PC-9 (cell line): ENCODE measurements around the gene FAM78B. TPM values are rescaled to one million over a fixed set of nuclear protein-coding genes. Genes with fewer than 3 reads are reported as not detected.

Experiments
- BruUV-seq: library from RNA; stranded (reverse); fragments of 400-500 nt; replicated peaks from 2 replicates; lab custom pipeline; 2021; lab: Mats Ljungman, UMichigan
- CTCF ChIA-PET: fragments of 300-600 bp; sonication (Branson Sonifier 250); formaldehyde crosslinking; loops from one replicate; lab custom pipeline; 2022; ENCODE audit warnings: antibody characterized with exemption; lab: Charles Lee
- POLR2A ChIA-PET: fragments of 300-600 bp; sonication (Branson Sonifier 250); formaldehyde crosslinking; loops from one replicate; lab custom pipeline; 2022; ENCODE audit warnings: antibody characterized with exemption; ENCODE audit not compliant: unreplicated experiment; lab: Charles Lee
- DNase-seq, 2 experiments: peaks; one replicate each; pipeline versions ENCODE4 v3.0.0 to v3.0.0-alpha.2; 2015 to 2022; ENCODE audit warnings: mixed read lengths in 1 of 2
- H2AFZ ChIP-seq: fragments of 200-600 bp; sonication (generic); 2 replicates; pipeline ENCODE4 v1.8.1; 2017; ENCODE audit warnings: antibody characterized with exemption
- H3F3A ChIP-seq: fragments of 200-600 bp; sonication (generic); 2 replicates; pipeline ENCODE4 v1.8.1; 2017; ENCODE audit warnings: antibody characterized with exemption, mild to moderate bottlenecking, low read depth; ENCODE audit not compliant: insufficient read depth
- H3K27ac ChIP-seq: fragments of 200-600 bp; sonication (generic); 2 replicates; pipeline ENCODE4 v1.6.1; 2016; ENCODE audit warnings: mixed run types
- H3K27me3 ChIP-seq: fragments of 200-600 bp; sonication (generic); 2 replicates; pipeline ENCODE4 v1.6.1; 2016; ENCODE audit warnings: low read depth, mixed run types; ENCODE audit not compliant: insufficient read depth
- H3K36me3 ChIP-seq: fragments of 200-600 bp; sonication (generic); 2 replicates; pipeline ENCODE4 v1.6.1; 2016; ENCODE audit warnings: low read depth, mixed run types
- H3K4me1 ChIP-seq: fragments of 200-600 bp; sonication (generic); replicated peaks from 2 replicates; pipeline ENCODE4 v1.6.1; 2016; ENCODE audit warnings: mixed run types; ENCODE audit not compliant: insufficient read depth
- H3K4me2 ChIP-seq: fragments of 200-600 bp; sonication (generic); 2 replicates; pipeline ENCODE4 v1.6.1; 2017; ENCODE audit warnings: mixed run types
- H3K4me3 ChIP-seq: fragments of 200-600 bp; sonication (generic); 2 replicates; pipeline ENCODE4 v1.6.1; 2016; ENCODE audit warnings: mixed run types
- H3K79me2 ChIP-seq: fragments of 200-600 bp; sonication (generic); 2 replicates; pipeline ENCODE4 v1.6.1; 2017; ENCODE audit warnings: low read depth, mixed run types
- H3K9me2 ChIP-seq: fragments of 200-600 bp; sonication (generic); 2 replicates; pipeline ENCODE4 v1.8.1; 2017; ENCODE audit warnings: mild to moderate bottlenecking; ENCODE audit not compliant: insufficient read depth
- H3K9me3 ChIP-seq: fragments of 200-600 bp; sonication (generic); 2 replicates; pipeline ENCODE4 v1.8.1; 2016; ENCODE audit warnings: low read depth; ENCODE audit not compliant: insufficient read depth
- H4K20me1 ChIP-seq: fragments of 200-600 bp; sonication (generic); 2 replicates; pipeline ENCODE4 v1.8.1; 2017; ENCODE audit not compliant: insufficient read depth
- EZH2 ChIP-seq: fragments of 200-600 bp; sonication (generic); IDR thresholded peaks from 2 replicates; pipeline ENCODE4 v1.8.0; 2017; ENCODE audit warnings: antibody characterized with exemption, low read depth
- intact Hi-C: fragments of 100-400 bp; cut with micrococcal nuclease; formaldehyde crosslinking; loops from one replicate; pipeline ENCODE4 v1.10.0; 2022; ENCODE audit not compliant: unreplicated experiment
- total RNA-seq: library from RNA; stranded (reverse); gene quantifications from 2 replicates; pipeline ENCODE4 v1.2.3, GENCODE V29; 2021
- TF ChIP-seq, protein P1 (sequence below): fragments of 200-600 bp; sonication (generic); conservative IDR thresholded peaks from 2 replicates; pipeline ENCODE4 v1.6.1; 2017; ENCODE audit warnings: mixed run types, antibody characterized with exemption, mild to moderate bottlenecking, moderate library complexity

The FAM78B gene
- total RNA-seq, 1 experiment from 2014 or later = not detected

DNA sequence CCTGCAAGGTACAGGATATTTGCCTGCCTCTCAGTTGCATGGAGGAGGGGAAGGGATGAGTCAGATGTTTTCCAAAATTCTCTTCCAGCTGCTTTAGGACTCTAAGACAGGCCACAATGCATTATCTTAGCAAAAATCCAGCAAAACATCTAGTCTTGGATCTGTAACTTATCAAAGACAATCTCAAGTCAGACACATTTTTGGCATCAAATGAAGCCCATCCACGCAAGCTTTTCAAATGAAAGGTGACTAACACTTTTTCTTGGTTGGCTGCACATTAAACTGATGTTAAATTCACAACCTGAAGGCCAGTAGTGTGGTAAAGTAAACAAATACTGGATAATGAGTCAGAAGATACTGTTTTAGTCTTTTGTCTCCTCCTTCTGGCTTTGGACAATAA, 21.3 kb downstream of the FAM78B start:
- H3K27me3 ChIP-seq = peaks cover 4% of the 10 kb centered on the region; the same call in 1 of the 2 replicates

DNA sequence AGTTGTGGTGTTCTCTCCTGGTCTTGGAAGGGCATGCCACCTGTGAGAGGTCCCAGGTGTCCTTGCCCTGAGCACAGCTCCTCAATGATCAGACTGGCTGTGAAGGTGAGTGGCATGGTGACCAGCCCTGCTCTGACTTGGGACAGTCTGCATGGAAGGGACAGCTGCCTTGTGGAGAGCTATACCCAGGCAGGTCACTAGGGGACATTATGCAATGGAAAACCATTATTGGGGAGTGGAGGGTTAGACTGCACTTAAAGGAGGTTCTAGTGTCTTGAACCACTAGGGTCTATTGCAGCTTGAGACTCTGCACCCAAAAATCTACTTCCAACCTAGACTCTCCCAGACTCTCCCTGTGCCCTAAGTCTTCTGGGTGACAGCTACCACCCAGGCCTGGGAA, 24.8 kb downstream of the FAM78B start:
- no peaks in the 10 kb centered on the region for H3K79me2 ChIP-seq
- POLR2A ChIA-PET = no interaction called here
- no TSS peak for BruUV-seq
- CTCF ChIA-PET = no interaction called here
- TF ChIP-seq EZH2 = no peak
- TF ChIP-seq, protein P1, sequence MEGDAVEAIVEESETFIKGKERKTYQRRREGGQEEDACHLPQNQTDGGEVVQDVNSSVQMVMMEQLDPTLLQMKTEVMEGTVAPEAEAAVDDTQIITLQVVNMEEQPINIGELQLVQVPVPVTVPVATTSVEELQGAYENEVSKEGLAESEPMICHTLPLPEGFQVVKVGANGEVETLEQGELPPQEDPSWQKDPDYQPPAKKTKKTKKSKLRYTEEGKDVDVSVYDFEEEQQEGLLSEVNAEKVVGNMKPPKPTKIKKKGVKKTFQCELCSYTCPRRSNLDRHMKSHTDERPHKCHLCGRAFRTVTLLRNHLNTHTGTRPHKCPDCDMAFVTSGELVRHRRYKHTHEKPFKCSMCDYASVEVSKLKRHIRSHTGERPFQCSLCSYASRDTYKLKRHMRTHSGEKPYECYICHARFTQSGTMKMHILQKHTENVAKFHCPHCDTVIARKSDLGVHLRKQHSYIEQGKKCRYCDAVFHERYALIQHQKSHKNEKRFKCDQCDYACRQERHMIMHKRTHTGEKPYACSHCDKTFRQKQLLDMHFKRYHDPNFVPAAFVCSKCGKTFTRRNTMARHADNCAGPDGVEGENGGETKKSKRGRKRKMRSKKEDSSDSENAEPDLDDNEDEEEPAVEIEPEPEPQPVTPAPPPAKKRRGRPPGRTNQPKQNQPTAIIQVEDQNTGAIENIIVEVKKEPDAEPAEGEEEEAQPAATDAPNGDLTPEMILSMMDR = no peak
- H4K20me1 ChIP-seq = no peaks in the 10 kb centered on the region
- H3K4me2 ChIP-seq = no peak overlapping the region
- H2AFZ ChIP-seq = no peak overlapping the region
- no peaks in the 10 kb centered on the region for H3K9me3 ChIP-seq
- H3K36me3 ChIP-seq = no peaks in the 10 kb centered on the region
- no peaks in the 10 kb centered on the region for H3K4me1 ChIP-seq
- H3K27ac ChIP-seq = no peak overlapping the region
- intact Hi-C loops = no loop called here
- H3K9me2 ChIP-seq = no peaks in the 10 kb centered on the region
- no peaks in the 10 kb centered on the region for H3F3A ChIP-seq
- H3K4me3 ChIP-seq = no peak overlapping the region
- DNase-seq = no peak
- peaks cover 5% of the 10 kb centered on the region; the same call in 1 of the 2 replicates for H3K27me3 ChIP-seq

More for the DNA sequence above, 21.3 kb downstream of the FAM78B start:
- no peak overlapping the region for H3K4me3 ChIP-seq
- intact Hi-C loops = no loop called here
- no peaks in the 10 kb centered on the region for H3K79me2 ChIP-seq
- no peaks in the 10 kb centered on the region for H3K9me3 ChIP-seq
- H4K20me1 ChIP-seq = no peaks in the 10 kb centered on the region
- no TSS peak for BruUV-seq
- no peak overlapping the region for H3K4me2 ChIP-seq
- no peaks in the 10 kb centered on the region for H3K36me3 ChIP-seq
- DNase-seq = no peak
- no peaks in the 10 kb centered on the region for H3F3A ChIP-seq
- ChIA-PET POLR2A (no interaction called here), CTCF (no interaction called here)
- H3K27ac ChIP-seq = no peak overlapping the region
- no peaks in the 10 kb centered on the region for H3K4me1 ChIP-seq
- TF ChIP-seq, protein P1 = no peak
- TF ChIP-seq EZH2 = no peak
- H2AFZ ChIP-seq = no peak overlapping the region
- H3K9me2 ChIP-seq = no peaks in the 10 kb centered on the region

DNA sequence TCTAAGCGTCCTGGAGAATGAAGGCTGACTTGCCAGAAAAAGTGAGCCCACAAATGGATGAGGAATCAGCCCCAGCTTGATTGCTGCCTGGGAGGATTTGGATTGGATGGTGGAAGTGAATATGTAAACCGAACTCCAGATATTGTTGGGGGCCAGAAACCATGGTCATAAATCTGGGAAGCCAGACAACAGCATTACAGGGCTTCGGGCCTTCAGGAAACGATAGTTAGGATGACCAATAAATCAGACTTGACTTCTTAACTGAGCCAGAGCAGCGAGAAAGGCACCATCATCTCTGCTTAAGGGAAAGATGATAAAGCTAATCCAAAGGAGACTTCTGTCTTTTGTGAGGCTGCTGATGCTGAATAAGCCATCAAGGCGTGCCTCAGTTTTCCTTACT, 26.6 kb downstream of the FAM78B start:
- Histone ChIP-seq H3K36me3 (no peaks in the 10 kb centered on the region), H3K4me3 (no peak overlapping the region), H4K20me1 (no peaks in the 10 kb centered on the region), H3K9me3 (no peaks in the 10 kb centered on the region), H3K4me1 (no peaks in the 10 kb centered on the region), H3K4me2 (no peak overlapping the region), H3K27ac (no peak overlapping the region), H3F3A (no peaks in the 10 kb centered on the region), H3K79me2 (no peaks in the 10 kb centered on the region), H3K27me3 (peaks cover 5% of the 10 kb centered on the region; the same call in 1 of the 2 replicates), H3K9me2 (no peaks in the 10 kb centered on the region), H2AFZ (no peak overlapping the region)
- intact Hi-C loops = no loop called here
- BruUV-seq = no TSS peak
- no peak for DNase-seq
- TF ChIP-seq, protein P1 = no peak
- TF ChIP-seq EZH2 = no peak
- CTCF ChIA-PET = no interaction called here
- POLR2A ChIA-PET = no interaction called here
